Measurements from ENCODE around the gene GRM8.
"Not testable (repeated sequence)": the region's sequence is repeated elsewhere in the genome, so short reads cannot be mapped to it uniquely, and the experiment has no call there.

Gene GRM8

DNA sequence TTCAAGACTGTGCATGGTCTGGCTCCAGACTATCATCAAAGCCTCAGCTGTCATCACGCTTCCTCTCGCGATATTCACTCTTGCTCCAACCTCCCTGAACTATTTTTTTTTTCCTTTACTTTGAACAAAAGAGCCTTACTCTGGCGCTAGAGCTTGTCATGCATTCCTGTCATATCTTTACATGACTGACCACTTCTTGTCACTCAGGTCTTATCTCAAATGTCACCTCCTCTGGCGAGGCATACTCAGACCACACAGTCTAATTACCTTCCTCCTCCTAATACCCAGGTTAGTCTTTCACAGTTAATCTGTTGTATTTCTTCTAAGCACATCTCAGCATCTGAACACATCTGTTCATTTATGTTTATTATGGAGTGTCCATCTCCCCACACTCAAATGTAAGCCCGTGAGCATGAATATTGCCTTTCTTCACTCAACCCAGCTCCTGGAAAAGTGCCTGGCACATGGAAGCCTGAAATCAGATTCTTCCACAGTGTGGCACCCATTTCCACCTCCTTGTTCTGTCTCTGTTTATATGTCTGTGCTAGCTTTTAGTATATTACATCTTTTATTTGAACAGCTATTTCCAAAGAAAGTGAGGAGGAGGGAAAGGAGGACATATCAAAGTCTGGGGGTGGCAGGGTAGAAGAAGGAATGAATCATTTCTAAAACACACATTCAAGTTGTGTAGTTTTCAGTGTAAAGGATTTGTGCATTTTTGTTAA, 351.5 kb downstream of the GRM8 start:
- not testable (repeated sequence) for H3K36me3 ChIP-seq (ENCODE audit: control insufficient read depth, insufficient read depth, low read length); H3K4me1 ChIP-seq (ENCODE audit: control insufficient read depth, insufficient read depth, low read length); H3K4me3 ChIP-seq (ENCODE audit: insufficient read depth, low read depth, low read length); H3K9me3 ChIP-seq (ENCODE audit: control insufficient read depth, low read length); H3K27ac ChIP-seq (ENCODE audit: insufficient read depth, low read depth, low read length, poor library complexity, severe bottlenecking); H3K27me3 ChIP-seq (ENCODE audit: control insufficient read depth, insufficient read depth, low read length, poor library complexity, severe bottlenecking)
- WGBS, 2 experiments, result 95 to 97% methylated on average over 5 to 6 of the region's 6 CpGs

DNA sequence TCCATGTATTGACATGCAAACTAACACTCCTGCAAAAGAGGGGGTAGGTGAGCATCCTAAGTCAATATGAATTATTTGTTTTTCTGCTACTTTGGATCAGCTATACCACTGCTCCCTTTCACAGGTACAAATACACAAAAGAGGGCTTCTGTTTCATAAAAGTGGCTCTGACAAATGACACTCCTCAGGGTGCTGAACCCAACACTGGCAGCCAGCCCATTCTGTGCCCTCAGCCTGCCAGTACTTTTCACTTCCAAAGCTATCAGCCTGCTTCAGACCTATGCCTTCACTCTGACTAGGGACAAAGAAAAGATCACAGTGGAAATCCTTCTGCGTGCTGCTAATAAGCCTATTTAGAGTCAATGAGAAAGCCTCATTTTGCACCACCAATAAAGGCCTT, 364.8 kb downstream of the GRM8 start:
- H3K9me3 ChIP-seq (ENCODE audit: control insufficient read depth, low read length); H3K4me1 ChIP-seq (ENCODE audit: control insufficient read depth, insufficient read depth, low read length); H3K36me3 ChIP-seq (ENCODE audit: control insufficient read depth, insufficient read depth, low read length); H3K27me3 ChIP-seq (ENCODE audit: control insufficient read depth, insufficient read depth, low read length, poor library complexity, severe bottlenecking); H3K27ac ChIP-seq (ENCODE audit: insufficient read depth, low read depth, low read length, poor library complexity, severe bottlenecking); H3K4me3 ChIP-seq (ENCODE audit: insufficient read depth, low read depth, low read length): not testable (repeated sequence)
- WGBS, 2 experiments, result 59 to 62% methylated on average over 1 of the region's 1 CpG

DNA sequence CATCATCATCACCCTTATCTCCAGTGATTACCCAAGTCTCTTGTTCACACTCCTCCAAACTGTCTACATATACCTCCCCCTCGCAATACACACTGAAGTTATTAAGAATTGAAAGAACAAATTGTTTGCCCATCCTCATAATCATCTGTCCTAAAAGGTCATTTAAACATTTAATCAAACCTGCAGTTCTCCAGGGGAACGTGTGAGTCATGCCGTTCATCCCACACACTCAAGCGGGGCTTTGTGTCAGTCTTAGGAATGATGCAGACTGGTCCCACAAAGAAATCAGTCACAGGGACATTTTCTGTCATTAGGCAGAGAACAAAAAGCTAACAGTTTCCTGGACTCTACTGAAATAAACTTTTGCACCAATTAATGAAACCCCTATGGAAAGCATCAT, 365.2 kb downstream of the GRM8 start:
- H3K4me1 ChIP-seq (ENCODE audit: control insufficient read depth, insufficient read depth, low read length); H3K27ac ChIP-seq (ENCODE audit: insufficient read depth, low read depth, low read length, poor library complexity, severe bottlenecking); H3K27me3 ChIP-seq (ENCODE audit: control insufficient read depth, insufficient read depth, low read length, poor library complexity, severe bottlenecking); H3K9me3 ChIP-seq (ENCODE audit: control insufficient read depth, low read length); H3K4me3 ChIP-seq (ENCODE audit: insufficient read depth, low read depth, low read length); H3K36me3 ChIP-seq (ENCODE audit: control insufficient read depth, insufficient read depth, low read length): not testable (repeated sequence)
- WGBS, 2 experiments, result 71 to 79% methylated on average over 2 to 3 of the region's 4 CpGs

DNA sequence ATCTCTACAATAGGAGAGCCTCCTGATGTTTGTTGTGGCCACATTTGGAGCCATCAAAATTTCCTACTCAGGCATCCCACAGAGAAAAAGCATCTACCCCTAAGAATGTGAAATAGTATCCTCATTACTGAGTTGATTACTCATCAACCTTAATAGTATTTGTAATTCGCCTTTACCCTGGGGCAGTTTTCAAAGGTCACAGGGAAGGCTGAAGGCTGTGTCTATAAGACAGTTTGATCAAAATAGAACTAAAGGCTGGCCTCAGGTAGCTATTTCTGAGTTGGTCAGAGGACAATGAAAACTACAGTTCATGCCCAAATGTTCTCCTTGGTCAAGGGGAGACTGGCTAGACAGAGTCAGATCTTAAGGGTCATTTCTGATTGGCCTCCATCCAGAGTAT, 370.0 kb downstream of the GRM8 start:
- not testable (repeated sequence) for H3K9me3 ChIP-seq (ENCODE audit: control insufficient read depth, low read length); H3K27me3 ChIP-seq (ENCODE audit: control insufficient read depth, insufficient read depth, low read length, poor library complexity, severe bottlenecking); H3K27ac ChIP-seq (ENCODE audit: insufficient read depth, low read depth, low read length, poor library complexity, severe bottlenecking); H3K4me1 ChIP-seq (ENCODE audit: control insufficient read depth, insufficient read depth, low read length); H3K36me3 ChIP-seq (ENCODE audit: control insufficient read depth, insufficient read depth, low read length); H3K4me3 ChIP-seq (ENCODE audit: insufficient read depth, low read depth, low read length)
- 95 to 100% methylated on average over 1 of the region's 1 CpG for WGBS, 2 experiments

DNA sequence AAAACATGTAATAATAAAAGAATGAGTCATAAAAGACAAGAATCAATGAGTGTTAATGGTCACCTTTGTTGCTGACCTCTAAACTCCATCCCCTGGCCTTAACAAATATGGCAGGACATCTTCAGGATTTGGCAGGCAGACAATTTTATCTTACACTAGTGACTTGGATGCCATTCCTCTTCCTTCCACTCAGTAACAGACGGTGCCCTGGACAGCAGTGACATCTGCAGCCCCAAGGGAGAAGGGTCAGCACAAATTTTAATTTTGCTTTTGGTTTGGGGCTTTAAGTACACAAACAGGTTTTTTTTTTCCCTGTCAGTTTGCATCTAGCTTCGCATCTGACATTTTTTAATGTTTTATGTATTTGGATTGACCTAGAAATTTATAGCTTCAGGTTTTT, 370.8 kb downstream of the GRM8 start:
- H3K36me3 ChIP-seq (ENCODE audit: control insufficient read depth, insufficient read depth, low read length); H3K4me3 ChIP-seq (ENCODE audit: insufficient read depth, low read depth, low read length); H3K27me3 ChIP-seq (ENCODE audit: control insufficient read depth, insufficient read depth, low read length, poor library complexity, severe bottlenecking); H3K27ac ChIP-seq (ENCODE audit: insufficient read depth, low read depth, low read length, poor library complexity, severe bottlenecking); H3K4me1 ChIP-seq (ENCODE audit: control insufficient read depth, insufficient read depth, low read length); H3K9me3 ChIP-seq (ENCODE audit: control insufficient read depth, low read length): not testable (repeated sequence)
- 58 to 86% methylated on average over 1 of the region's 2 CpGs for WGBS, 2 experiments

DNA sequence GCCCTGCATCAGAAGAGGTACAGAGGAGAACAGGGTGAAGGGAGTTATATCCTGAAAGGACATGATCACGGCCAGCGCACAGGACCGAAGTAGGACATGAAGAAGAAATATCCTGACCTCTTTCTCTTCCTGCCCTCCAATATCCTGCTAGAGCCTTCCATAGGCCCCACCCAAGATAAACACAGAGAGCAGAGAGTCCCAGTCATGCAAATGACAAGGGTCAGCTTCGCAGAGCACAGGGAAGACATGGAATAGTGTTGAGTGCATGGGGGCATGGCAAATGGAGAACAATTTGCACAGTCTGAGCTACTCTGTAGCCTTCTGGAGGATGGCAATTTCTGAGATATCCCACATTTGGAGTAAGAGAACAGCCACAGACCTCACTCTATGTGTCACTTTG, 371.4 kb downstream of the GRM8 start:
- no peaks in the 10 kb centered on the region for H3K36me3 ChIP-seq (ENCODE audit: control insufficient read depth, insufficient read depth, low read length)
- WGBS, 2 experiments, result 88 to 98% methylated on average over 4 of the region's 4 CpGs

DNA sequence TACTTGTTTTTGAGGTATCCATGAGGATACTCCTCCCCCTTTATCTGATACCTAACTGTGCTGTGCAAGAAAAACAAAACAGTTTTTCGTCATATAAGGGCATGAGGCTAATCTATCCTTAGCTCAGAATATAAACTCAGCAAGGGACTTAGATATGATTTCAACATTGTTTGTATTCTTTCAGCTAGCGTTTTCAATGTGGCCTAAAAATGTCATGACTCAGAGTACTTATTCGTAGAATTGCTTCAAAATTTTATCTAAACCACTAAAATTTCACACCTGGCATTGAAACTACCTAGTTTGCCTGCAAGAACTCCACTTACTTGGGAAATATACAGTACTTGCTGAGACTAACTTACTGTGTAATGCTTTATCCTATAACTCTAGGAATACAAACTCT, 376.2 kb downstream of the GRM8 start:
- 92 to 97% methylated on average over 2 to 3 of the region's 3 CpGs for WGBS, 2 experiments
- not testable (repeated sequence) for H3K4me3 ChIP-seq (ENCODE audit: insufficient read depth, low read depth, low read length); H3K9me3 ChIP-seq (ENCODE audit: control insufficient read depth, low read length); H3K4me1 ChIP-seq (ENCODE audit: control insufficient read depth, insufficient read depth, low read length); H3K36me3 ChIP-seq (ENCODE audit: control insufficient read depth, insufficient read depth, low read length); H3K27ac ChIP-seq (ENCODE audit: insufficient read depth, low read depth, low read length, poor library complexity, severe bottlenecking); H3K27me3 ChIP-seq (ENCODE audit: control insufficient read depth, insufficient read depth, low read length, poor library complexity, severe bottlenecking)

More for the DNA sequence above, 371.4 kb downstream of the GRM8 start:
- H3K27ac ChIP-seq (ENCODE audit: insufficient read depth, low read depth, low read length, poor library complexity, severe bottlenecking), result no peak overlapping the region
- no peak overlapping the region for H3K4me3 ChIP-seq (ENCODE audit: insufficient read depth, low read depth, low read length)
- H3K4me1 ChIP-seq (ENCODE audit: control insufficient read depth, insufficient read depth, low read length), result no peaks in the 10 kb centered on the region
- no peaks in the 10 kb centered on the region for H3K9me3 ChIP-seq (ENCODE audit: control insufficient read depth, low read length)
- no peaks in the 10 kb centered on the region for H3K27me3 ChIP-seq (ENCODE audit: control insufficient read depth, insufficient read depth, low read length, poor library complexity, severe bottlenecking)

DNA sequence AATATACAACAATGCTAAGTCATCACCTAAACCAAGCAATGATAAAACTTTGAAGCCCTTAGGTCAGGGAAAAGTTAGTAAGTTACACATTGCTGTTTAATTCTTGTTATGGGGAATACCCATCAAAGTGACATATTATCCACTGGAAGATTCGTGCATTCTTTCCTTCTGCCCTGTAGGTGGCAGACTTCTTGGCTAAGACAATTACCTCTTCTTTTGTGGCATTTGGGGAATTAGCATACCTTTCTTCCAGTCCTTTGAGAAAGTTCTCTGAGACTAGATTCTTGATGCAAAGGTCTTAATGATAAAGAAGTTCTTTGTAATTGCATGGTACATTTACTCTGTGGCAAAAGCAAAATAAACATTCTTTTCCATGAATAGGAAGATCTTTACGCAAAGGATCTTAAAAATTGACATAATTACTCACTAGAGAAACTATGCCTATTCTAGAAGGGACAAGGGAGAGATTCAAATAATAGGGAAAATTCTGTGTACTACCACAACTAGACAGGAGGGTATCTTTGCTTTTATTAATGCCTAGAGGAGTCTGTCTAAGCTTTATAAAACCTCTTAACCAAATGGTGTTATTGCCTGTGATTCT, 395.9 kb downstream of the GRM8 start:
- Histone ChIP-seq H3K36me3 (ENCODE audit: control insufficient read depth, insufficient read depth, low read length) (no peaks in the 10 kb centered on the region), H3K27me3 (ENCODE audit: control insufficient read depth, insufficient read depth, low read length, poor library complexity, severe bottlenecking) (no peaks in the 10 kb centered on the region), H3K4me3 (ENCODE audit: insufficient read depth, low read depth, low read length) (no peak overlapping the region), H3K4me1 (ENCODE audit: control insufficient read depth, insufficient read depth, low read length) (peaks cover 4% of the 10 kb centered on the region), H3K9me3 (ENCODE audit: control insufficient read depth, low read length) (no peaks in the 10 kb centered on the region), H3K27ac (ENCODE audit: insufficient read depth, low read depth, low read length, poor library complexity, severe bottlenecking) (no peak overlapping the region)
- WGBS, 2 experiments, result 0 to 17% methylated on average over 1 of the region's 2 CpGs

DNA sequence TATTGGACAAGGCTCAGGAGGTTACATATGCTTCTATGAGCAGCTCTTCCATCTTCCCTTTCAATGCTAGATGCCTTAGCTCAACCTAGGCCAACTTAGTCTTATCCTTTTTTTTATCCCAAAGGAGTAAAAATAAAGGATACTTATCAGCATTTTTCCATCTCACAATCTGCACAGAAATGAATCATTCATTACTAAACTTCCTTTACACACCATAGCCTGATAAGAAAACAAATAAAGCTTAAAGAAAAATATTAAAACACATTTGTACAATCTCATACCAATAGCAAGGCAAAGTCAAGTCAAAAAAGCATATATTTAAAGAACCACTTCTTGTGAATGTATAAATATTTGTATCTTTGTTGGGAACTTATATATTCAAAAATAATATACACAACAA, 407.4 kb downstream of the GRM8 start:
- Histone ChIP-seq H3K27me3 (ENCODE audit: control insufficient read depth, insufficient read depth, low read length, poor library complexity, severe bottlenecking) (no peaks in the 10 kb centered on the region), H3K36me3 (ENCODE audit: control insufficient read depth, insufficient read depth, low read length) (no peaks in the 10 kb centered on the region), H3K9me3 (ENCODE audit: control insufficient read depth, low read length) (no peaks in the 10 kb centered on the region), H3K27ac (ENCODE audit: insufficient read depth, low read depth, low read length, poor library complexity, severe bottlenecking) (no peak overlapping the region), H3K4me1 (ENCODE audit: control insufficient read depth, insufficient read depth, low read length) (peaks cover 4% of the 10 kb centered on the region), H3K4me3 (ENCODE audit: insufficient read depth, low read depth, low read length) (no peak overlapping the region)

DNA sequence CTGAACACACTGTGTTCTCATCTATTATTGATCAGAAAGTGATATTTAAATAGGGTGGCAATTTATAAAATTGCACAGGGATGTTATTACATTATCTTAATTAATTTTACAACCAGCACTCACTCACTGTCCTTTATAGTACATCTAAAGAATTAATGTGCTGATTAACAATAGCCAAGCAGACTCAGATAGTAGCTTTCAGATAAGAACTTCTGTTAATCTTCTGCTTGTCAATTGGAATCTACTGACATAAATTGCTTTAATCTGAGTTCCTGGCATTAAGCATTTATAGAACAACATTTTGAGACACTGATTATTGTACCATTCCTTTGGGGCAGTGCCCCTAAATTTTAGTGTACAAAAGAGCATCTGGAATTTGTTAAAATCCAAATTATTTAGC, 408.9 kb downstream of the GRM8 start:
- Histone ChIP-seq H3K9me3 (ENCODE audit: control insufficient read depth, low read length) (no peaks in the 10 kb centered on the region), H3K4me1 (ENCODE audit: control insufficient read depth, insufficient read depth, low read length) (peaks cover 4% of the 10 kb centered on the region), H3K27me3 (ENCODE audit: control insufficient read depth, insufficient read depth, low read length, poor library complexity, severe bottlenecking) (no peaks in the 10 kb centered on the region), H3K36me3 (ENCODE audit: control insufficient read depth, insufficient read depth, low read length) (no peaks in the 10 kb centered on the region), H3K27ac (ENCODE audit: insufficient read depth, low read depth, low read length, poor library complexity, severe bottlenecking) (no peak overlapping the region), H3K4me3 (ENCODE audit: insufficient read depth, low read depth, low read length) (no peak overlapping the region)

DNA sequence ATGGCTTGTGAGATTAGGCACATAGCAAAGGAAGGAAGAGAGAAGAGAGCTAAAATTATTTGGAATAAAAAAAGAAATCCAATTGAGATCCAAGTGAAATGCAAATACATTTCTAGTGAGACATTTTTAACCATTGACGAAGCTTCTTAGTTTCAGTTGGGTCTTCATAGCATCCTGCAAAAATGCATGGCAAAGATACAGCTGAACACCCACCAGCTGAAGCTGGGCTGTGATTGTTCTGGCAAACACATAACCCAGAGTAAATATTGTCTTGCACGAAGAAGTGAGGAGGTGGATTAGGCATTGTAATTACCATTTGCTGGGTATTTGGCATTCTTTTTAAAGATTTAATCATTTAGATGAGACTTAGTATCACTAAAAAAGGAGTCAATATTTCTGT, 409.4 kb downstream of the GRM8 start:
- 86 to 90% methylated on average over 2 of the region's 2 CpGs for WGBS, 2 experiments
- Histone ChIP-seq H3K4me1 (ENCODE audit: control insufficient read depth, insufficient read depth, low read length) (peaks cover 4% of the 10 kb centered on the region), H3K27ac (ENCODE audit: insufficient read depth, low read depth, low read length, poor library complexity, severe bottlenecking) (no peak overlapping the region), H3K9me3 (ENCODE audit: control insufficient read depth, low read length) (no peaks in the 10 kb centered on the region), H3K4me3 (ENCODE audit: insufficient read depth, low read depth, low read length) (no peak overlapping the region), H3K27me3 (ENCODE audit: control insufficient read depth, insufficient read depth, low read length, poor library complexity, severe bottlenecking) (no peaks in the 10 kb centered on the region), H3K36me3 (ENCODE audit: control insufficient read depth, insufficient read depth, low read length) (no peaks in the 10 kb centered on the region)
